Spleen (tissue), 11 donors: ENCODE data around the gene MRPL3. TPM values are rescaled to one million over a fixed set of nuclear protein-coding genes. Genes with fewer than 3 reads are reported as not detected.
A peak's percentile ranks its signal among the peaks of the same experiment; 100 is the strongest.

ENCODE experiments used
- DNase-seq: peaks from one replicate; pipeline ENCODE4 v3.0.0-alpha.2; 2020
- H3K27ac ChIP-seq, 8 donors: fragments of 200-600 bp; sonication (generic) in 7 of 8; 1 replicate in 4 of 8; 2 replicates in 4 of 8; pipeline versions ENCODE4 v1.5.0 to v1.8.0; 2016 to 2021; ENCODE audit warnings: inconsistent platforms in 4 of 8, mild to moderate bottlenecking in 4 of 8, moderate library complexity in 1 of 8
- H3K27me3 ChIP-seq, 7 donors: fragments of 200-600 bp; sonication (generic) in 6 of 7; replicated peaks in 1 of 7; 1 replicate in 4 of 7; 2 replicates in 3 of 7; pipeline versions ENCODE4 v1.5.0 to v1.8.0; 2016 to 2021; ENCODE audit warnings: inconsistent platforms in 3 of 7, mild to moderate bottlenecking in 1 of 7
- H3K36me3 ChIP-seq, 6 donors: fragments of 200-600 bp; sonication (generic) in 5 of 6; 1 replicate in 4 of 6; 2 replicates in 2 of 6; pipeline versions ENCODE4 v1.5.0 to v1.8.0; 2016 to 2021; ENCODE audit warnings: inconsistent platforms in 2 of 6
- H3K4me1 ChIP-seq, 6 donors: fragments of 200-600 bp; sonication (generic) in 5 of 6; 1 replicate in 3 of 6; 2 replicates in 3 of 6; pipeline versions ENCODE4 v1.5.0 to v1.8.0; 2016 to 2021; ENCODE audit warnings: inconsistent platforms in 3 of 6
- H3K4me3 ChIP-seq, 8 donors: fragments of 200-600 bp; sonication (generic) in 7 of 8; 1 replicate in 4 of 8; 2 replicates in 4 of 8; pipeline versions ENCODE4 v1.5.0 to v1.8.0; 2016 to 2021; ENCODE audit warnings: inconsistent platforms in 4 of 8, mild to moderate bottlenecking in 4 of 8, moderate library complexity in 2 of 8
- H3K9me3 ChIP-seq, 8 donors: fragments of 200-600 bp; sonication (generic) in 7 of 8; 1 replicate in 4 of 8; 2 replicates in 4 of 8; pipeline versions ENCODE4 v1.5.0 to v1.8.0; 2016 to 2021; ENCODE audit warnings: inconsistent platforms in 4 of 8
- POLR2A ChIP-seq, 3 donors: fragments of 450-650 bp; IDR thresholded peaks; one replicate each; pipeline ENCODE4 v1.5.1; 2017; ENCODE audit warnings: antibody characterized with exemption in 3 of 3, mild to moderate bottlenecking in 1 of 3
- POLR2AphosphoS5 ChIP-seq, 3 donors: sonication (generic); formaldehyde crosslinking; IDR thresholded peaks; one replicate each; pipeline ENCODE4 v1.5.1; 2017; ENCODE audit warnings: antibody characterized with exemption in 3 of 3
- WGBS, 5 donors: extraction: QIAGEN DNeasy Blood & Tissue Kit in 3 of 5; methylation state at CpG; one replicate each; pipeline versions ENCODE4 v1.1.5 to v1.1.7; 2013 to 2018; 5-methylcytosine and 5-hydroxymethylcytosine counted together
- intact Hi-C: fragments of 100-400 bp; cut with DNase I; formaldehyde crosslinking; loops from one replicate; pipeline ENCODE4 v1.15.0; 2023; ENCODE audit warnings: low total_unique reads
- polyA plus RNA-seq, 3 donors: library from polyadenylated mRNA; stranded (reverse); fragments of 200-250 nt; gene quantifications; one replicate each; pipeline ENCODE4 v1.2.1, GENCODE V29; 2013
- total RNA-seq, 7 donors: library from RNA; depleted of rRNA in 3 of 7; stranded (reverse); fragments of >200 nt in 3 of 7; fragmentation: NEBNext Ultra II Directional in 4 of 7; extraction: Animal tissue kit (Norgen Biotek cat#: 25700) in 4 of 7; gene quantifications; one replicate each; pipeline versions ENCODE4 v1.1.0 to v1.2.1, GENCODE V29; 2016 to 2021
- TF ChIP-seq, protein P1 (sequence below), 11 experiments: fragments of 200-600 bp in 7 of 11; fragments of 450-650 bp in 4 of 11; sonication (generic) in 4 of 11; IDR thresholded peaks in 8 of 11; conservative IDR thresholded peaks in 3 of 11; 1 replicate in 7 of 11; 2 replicates in 4 of 11; pipeline versions ENCODE4 v1.4.0 to v1.8.0; 2016 to 2021; ENCODE audit warnings: antibody characterized with exemption in 11 of 11, inconsistent platforms in 4 of 11, mild to moderate bottlenecking in 1 of 11
- donor health status: healthy with polysubstance abuse.
- donor health status: DM: no; HTN: no; CAD: no; lungs with moderate emphysema.
- donor health status: DM: no; HTN: no; CAD: no.
- donor health status: Bipolar disorder and iron deficiency.
- donor health status: healthy.
- donor health status: DM: no; HTN: no; CAD: no.
- donor health status: DM: yes; HTN: yes; CAD: no.

The MRPL3 gene
- total and polyA plus RNA-seq, 10 donors: 39.9 to 66.9 (median 52.6) TPM

DNA sequence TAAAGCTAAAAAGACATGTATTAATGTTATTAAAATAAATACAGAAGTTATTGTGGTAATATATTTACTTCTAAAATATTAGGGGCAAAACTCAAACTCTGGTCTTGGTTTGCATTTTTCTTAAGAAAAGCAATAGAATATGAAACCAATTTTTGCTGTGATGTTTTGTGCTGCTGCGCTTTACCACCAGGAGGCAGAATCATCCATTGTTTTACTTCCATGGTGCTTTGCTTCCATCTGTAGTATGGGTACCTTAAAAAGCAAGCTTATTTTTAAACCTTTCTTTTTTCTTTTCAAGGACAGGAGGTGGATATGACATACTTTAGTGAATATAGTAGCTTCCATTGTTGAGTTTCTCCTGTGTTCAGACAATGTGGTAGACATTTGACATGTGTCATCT is 46.6 kb upstream of the MRPL3 start:
- Histone ChIP-seq H3K4me1 (no peaks in the 10 kb centered on the region), H3K27me3 (peaks cover 0 to 6% (median 0%) of the 10 kb centered on the region in 7 donors), H3K27ac (no peak overlapping the region), H3K4me3 (no peak overlapping the region), H3K9me3 (no peaks in the 10 kb centered on the region), H3K36me3 (no peaks in the 10 kb centered on the region)
- WGBS, 5 donors: 85 to 94% (median 91%) methylated on average over 1 of the region's 1 CpG
- TF ChIP-seq POLR2A (IDR thresholded peaks at IDR 0.05): no peak
- TF ChIP-seq, protein P1, sequence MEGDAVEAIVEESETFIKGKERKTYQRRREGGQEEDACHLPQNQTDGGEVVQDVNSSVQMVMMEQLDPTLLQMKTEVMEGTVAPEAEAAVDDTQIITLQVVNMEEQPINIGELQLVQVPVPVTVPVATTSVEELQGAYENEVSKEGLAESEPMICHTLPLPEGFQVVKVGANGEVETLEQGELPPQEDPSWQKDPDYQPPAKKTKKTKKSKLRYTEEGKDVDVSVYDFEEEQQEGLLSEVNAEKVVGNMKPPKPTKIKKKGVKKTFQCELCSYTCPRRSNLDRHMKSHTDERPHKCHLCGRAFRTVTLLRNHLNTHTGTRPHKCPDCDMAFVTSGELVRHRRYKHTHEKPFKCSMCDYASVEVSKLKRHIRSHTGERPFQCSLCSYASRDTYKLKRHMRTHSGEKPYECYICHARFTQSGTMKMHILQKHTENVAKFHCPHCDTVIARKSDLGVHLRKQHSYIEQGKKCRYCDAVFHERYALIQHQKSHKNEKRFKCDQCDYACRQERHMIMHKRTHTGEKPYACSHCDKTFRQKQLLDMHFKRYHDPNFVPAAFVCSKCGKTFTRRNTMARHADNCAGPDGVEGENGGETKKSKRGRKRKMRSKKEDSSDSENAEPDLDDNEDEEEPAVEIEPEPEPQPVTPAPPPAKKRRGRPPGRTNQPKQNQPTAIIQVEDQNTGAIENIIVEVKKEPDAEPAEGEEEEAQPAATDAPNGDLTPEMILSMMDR (IDR thresholded peaks at IDR 0.05 in 8 of 11, conservative IDR thresholded peaks at IDR 0.05 in 3 of 11): peak in 4 of 11 experiments; percentile 8 to 39 (median 30)
- no peak for TF ChIP-seq POLR2AphosphoS5 (IDR thresholded peaks at IDR 0.05)
- intact Hi-C loops: no loop called here
- DNase-seq: no peak

DNA sequence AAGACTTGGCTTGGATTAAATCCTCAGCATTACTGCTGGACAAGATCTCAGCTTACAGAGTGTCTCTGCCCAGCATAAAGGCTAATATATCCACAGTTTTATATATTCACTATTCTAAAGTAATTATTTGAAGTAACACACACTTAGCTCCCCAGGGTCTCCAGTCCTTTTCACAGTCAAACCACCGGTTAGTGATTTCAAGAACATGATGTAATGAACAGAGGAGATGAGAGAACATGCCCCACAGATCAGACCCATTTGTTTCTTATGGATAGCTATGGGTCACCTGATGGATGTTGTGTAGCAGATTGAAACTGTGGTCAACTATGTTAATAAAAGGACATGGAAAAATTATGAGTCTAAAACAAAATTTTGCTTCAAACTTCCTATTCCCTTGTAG is 44.8 kb upstream of the MRPL3 start:
- peaks cover 0 to 6% (median 0%) of the 10 kb centered on the region in 7 donors for H3K27me3 ChIP-seq
- no peak for DNase-seq
- intact Hi-C loops: no loop called here
- 70 to 89% (median 88%) methylated on average over 1 of the region's 1 CpG for WGBS, 5 donors
- no peaks in the 10 kb centered on the region for H3K4me1 ChIP-seq
- H3K27ac ChIP-seq: no peak overlapping the region
- no peak overlapping the region for H3K4me3 ChIP-seq
- H3K36me3 ChIP-seq: no peaks in the 10 kb centered on the region
- TF ChIP-seq, protein P1 (IDR thresholded peaks at IDR 0.05 in 8 of 11, conservative IDR thresholded peaks at IDR 0.05 in 3 of 11): no peak
- TF ChIP-seq POLR2AphosphoS5 (IDR thresholded peaks at IDR 0.05) (no peak), POLR2A (IDR thresholded peaks at IDR 0.05) (no peak)
- H3K9me3 ChIP-seq: no peaks in the 10 kb centered on the region

DNA sequence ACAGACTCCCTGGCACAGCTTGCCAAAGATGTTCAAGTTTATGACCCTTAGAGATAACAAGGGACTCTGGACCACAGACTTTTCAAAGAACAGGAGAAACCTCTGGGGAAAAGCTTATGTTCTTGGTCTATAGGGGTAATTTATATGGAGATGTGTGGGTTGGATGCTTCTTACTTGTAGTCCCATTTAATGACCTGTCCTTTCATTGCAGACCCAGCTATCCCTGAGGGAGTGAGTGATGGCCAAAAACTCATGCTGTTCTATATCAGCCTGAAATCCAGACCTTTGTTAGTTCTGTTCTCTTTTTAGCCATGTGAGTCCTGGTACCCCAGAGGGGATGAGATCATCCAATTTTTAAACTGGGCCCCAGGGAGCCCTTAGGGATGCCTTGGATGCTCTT is 43.7 kb upstream of the MRPL3 start:
- Histone ChIP-seq H3K27ac (no peak overlapping the region), H3K27me3 (peaks cover 0 to 6% (median 0%) of the 10 kb centered on the region in 7 donors), H3K36me3 (no peaks in the 10 kb centered on the region), H3K4me1 (no peaks in the 10 kb centered on the region), H3K4me3 (no peak overlapping the region), H3K9me3 (no peaks in the 10 kb centered on the region)
- intact Hi-C loops: no loop called here
- TF ChIP-seq POLR2AphosphoS5 (IDR thresholded peaks at IDR 0.05): no peak
- TF ChIP-seq POLR2A (IDR thresholded peaks at IDR 0.05): no peak
- TF ChIP-seq, protein P1 (IDR thresholded peaks at IDR 0.05 in 8 of 11, conservative IDR thresholded peaks at IDR 0.05 in 3 of 11): no peak
- DNase-seq: no peak

DNA sequence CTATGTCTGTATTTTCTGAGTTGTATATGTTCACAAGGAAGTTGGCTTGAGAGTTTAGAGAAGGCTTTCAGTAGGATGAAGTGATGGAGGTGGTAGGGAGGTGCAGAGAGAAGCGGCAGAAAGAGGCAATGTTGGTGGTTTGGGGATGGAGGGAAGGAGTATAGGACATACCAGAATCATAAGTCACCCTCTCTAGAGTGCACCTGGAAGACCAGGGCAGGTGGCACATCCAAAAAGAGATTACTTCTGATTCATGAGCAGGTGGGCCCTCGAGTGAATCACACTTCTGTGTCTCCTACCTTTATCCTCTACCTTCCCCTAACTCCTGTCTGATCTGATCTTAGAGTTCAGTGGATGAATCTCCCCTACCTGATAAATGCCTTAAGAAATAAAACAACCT is 41.8 kb upstream of the MRPL3 start:
- H3K27me3 ChIP-seq: peaks cover 0 to 6% (median 0%) of the 10 kb centered on the region in 7 donors
- H3K4me1 ChIP-seq: no peaks in the 10 kb centered on the region
- no peaks in the 10 kb centered on the region for H3K9me3 ChIP-seq
- intact Hi-C loops: no loop called here
- no peak for DNase-seq
- H3K36me3 ChIP-seq: no peaks in the 10 kb centered on the region
- TF ChIP-seq, protein P1 (IDR thresholded peaks at IDR 0.05 in 8 of 11, conservative IDR thresholded peaks at IDR 0.05 in 3 of 11): no peak
- TF ChIP-seq POLR2A (IDR thresholded peaks at IDR 0.05): no peak
- TF ChIP-seq POLR2AphosphoS5 (IDR thresholded peaks at IDR 0.05): no peak
- no peak overlapping the region for H3K4me3 ChIP-seq
- WGBS, 5 donors: 61 to 93% (median 84%) methylated on average over 2 of the region's 2 CpGs
- peak overlapping the region in 5 of 8 donors; percentile 38 to 61 (median 47) for H3K27ac ChIP-seq
